HEK293T (cell line): ENCODE measurements around the gene AGAP3.

ENCODE experiments used
- FOXM1 ChIP-seq: fragments of 450-650 bp; IDR thresholded peaks from 2 replicates; pipeline ENCODE4 v1.6.1; 2017; ENCODE audit warnings: mild to moderate bottlenecking, borderline replicate concordance
- HDGF ChIP-seq: fragments of 450-650 bp; IDR thresholded peaks from 2 replicates; pipeline ENCODE4 v1.6.1; 2017; ENCODE audit warnings: antibody characterized with exemption, borderline replicate concordance
- L3MBTL2 ChIP-seq: fragments of 450-650 bp; conservative IDR thresholded peaks from 2 replicates; pipeline ENCODE4 v1.6.1; 2016; ENCODE audit warnings: mild to moderate bottlenecking
- LEF1 ChIP-seq: fragments of 450-650 bp; IDR thresholded peaks from 2 replicates; pipeline ENCODE4 v1.6.1; 2017; ENCODE audit warnings: mild to moderate bottlenecking, borderline replicate concordance
- SUZ12 ChIP-seq: fragments of 450-650 bp; IDR thresholded peaks from 2 replicates; pipeline ENCODE4 v1.6.1; 2016; ENCODE audit warnings: mild to moderate bottlenecking

DNA sequence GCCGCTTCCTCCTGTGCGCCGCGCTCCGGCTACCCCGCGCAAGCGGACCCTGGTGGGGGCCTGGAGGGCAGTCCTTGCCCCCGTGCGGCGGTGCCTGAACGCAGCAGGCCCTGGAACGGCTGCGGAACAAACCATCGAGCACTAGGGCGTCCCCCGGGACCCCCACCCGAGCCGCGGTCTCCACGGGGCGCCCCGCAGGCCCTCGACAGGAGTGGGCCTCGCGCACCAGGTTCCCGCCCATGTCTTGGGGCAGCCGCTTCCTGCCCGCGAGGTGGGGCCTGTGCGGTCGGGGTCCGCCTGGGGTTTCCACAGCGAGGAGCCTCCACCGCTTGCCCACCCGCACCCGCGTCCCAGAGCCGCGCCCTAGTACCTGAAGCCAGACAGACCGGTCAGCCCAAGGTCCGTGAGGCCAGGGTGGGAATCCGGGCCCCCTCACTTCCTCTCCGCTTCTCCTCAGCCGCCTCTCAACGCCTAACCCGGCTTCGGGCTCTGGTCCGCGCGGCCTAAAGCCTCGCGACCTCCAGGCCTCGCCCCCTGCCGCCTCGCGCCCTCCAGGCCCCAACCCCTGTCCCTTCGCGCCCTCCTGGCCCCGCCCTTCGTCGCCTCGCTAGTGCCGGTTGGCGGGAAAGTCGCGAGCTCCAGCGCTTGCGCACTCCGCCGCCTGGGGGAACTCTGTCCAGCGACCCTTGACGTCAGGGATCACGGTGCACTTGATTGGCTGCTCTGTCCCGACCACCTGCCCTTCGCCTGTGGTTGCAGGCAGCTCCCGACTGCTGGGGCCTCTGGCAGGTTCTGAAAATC, 88.2 kb downstream of the AGAP3 start:
- TF ChIP-seq SUZ12 (no peak), L3MBTL2 (no peak), LEF1 (no peak), FOXM1 (no peak), HDGF (no peak)
